ENCODE measurements around the gene KBTBD7. TPM values are rescaled to one million over a fixed set of nuclear protein-coding genes. Genes with fewer than 3 reads are reported as not detected.

Gene KBTBD7
- total and polyA plus RNA-seq, 4 donors, result 2.2 to 12.3 (median 6.3) TPM

DNA sequence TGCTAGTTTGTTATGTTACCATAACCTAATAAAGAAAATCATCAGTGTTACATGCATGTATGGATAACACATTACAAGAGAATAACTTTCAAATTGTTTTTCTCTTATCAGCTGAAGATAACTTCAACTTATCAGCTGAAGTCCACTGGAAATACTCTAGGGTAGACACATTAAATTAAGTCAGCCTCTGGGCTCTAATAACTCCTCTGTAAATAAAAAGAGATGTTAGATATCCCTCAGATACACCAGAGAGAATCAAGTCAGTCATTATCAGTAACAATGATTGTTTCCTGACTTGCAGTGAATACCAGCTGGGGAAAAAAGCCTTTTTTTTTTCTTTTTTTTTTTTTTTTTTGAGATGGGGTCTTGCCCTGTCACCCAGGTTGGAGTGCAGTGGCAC, 1.6 kb upstream of the KBTBD7 start:
- H3K9me3 ChIP-seq (ENCODE audit: control insufficient read depth in 4 of 4, insufficient read depth in 3 of 4, low read length in 3 of 4), result peaks cover 0 to 3% (median 0%) of the 10 kb centered on the region in 4 donors
- no peak for ATAC-seq (ENCODE audit: insufficient read depth, low FRiP score)
- H3K27ac ChIP-seq (ENCODE audit: low read depth in 1 of 2, low read length in 1 of 2), result no peak overlapping the region
- H3K36me3 ChIP-seq (ENCODE audit: control insufficient read depth in 4 of 4, insufficient read depth in 4 of 4, low read length in 4 of 4), result peaks cover 0 to 8% (median 3%) of the 10 kb centered on the region in 4 donors
- TF ChIP-seq, protein P1, sequence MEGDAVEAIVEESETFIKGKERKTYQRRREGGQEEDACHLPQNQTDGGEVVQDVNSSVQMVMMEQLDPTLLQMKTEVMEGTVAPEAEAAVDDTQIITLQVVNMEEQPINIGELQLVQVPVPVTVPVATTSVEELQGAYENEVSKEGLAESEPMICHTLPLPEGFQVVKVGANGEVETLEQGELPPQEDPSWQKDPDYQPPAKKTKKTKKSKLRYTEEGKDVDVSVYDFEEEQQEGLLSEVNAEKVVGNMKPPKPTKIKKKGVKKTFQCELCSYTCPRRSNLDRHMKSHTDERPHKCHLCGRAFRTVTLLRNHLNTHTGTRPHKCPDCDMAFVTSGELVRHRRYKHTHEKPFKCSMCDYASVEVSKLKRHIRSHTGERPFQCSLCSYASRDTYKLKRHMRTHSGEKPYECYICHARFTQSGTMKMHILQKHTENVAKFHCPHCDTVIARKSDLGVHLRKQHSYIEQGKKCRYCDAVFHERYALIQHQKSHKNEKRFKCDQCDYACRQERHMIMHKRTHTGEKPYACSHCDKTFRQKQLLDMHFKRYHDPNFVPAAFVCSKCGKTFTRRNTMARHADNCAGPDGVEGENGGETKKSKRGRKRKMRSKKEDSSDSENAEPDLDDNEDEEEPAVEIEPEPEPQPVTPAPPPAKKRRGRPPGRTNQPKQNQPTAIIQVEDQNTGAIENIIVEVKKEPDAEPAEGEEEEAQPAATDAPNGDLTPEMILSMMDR (IDR thresholded peaks at IDR 0.05; ENCODE audit: control extremely low read depth, extremely low read depth), result no peak
- H3K4me1 ChIP-seq (ENCODE audit: control insufficient read depth in 5 of 5, insufficient read depth in 5 of 5, low read length in 5 of 5), result peaks cover 0 to 16% (median 3%) of the 10 kb centered on the region in 5 donors
- no peaks in the 10 kb centered on the region for H3K27me3 ChIP-seq (ENCODE audit: control insufficient read depth in 3 of 3, insufficient read depth in 3 of 3, low read length in 2 of 3)
- H3K4me3 ChIP-seq, result no peak overlapping the region
- no peak overlapping the region for H3K9ac ChIP-seq (ENCODE audit: insufficient read depth in 1 of 2, low read length in 2 of 2)
- no peak for DNase-seq

DNA sequence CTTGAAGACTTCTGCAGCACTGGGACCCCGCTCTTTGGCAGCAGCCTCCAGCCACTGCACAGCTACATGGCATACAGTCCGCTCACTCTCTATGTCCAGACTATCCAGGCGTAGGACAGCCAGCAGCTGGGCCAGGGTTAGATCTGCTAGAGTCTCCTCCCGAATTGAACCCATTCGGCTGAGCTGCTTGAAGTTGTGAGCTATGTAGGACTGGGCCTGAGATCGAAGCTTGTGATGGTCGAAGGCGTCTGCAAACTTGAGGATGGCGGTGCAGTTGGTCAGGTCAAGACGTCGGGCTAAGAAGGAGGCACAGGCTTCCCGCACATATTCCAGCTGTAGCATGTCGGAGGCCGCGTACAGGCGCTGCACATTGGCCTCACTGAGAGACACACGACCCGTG, 900 bp downstream of the KBTBD7 start:
- Histone ChIP-seq H3K36me3 (ENCODE audit: control insufficient read depth in 4 of 4, insufficient read depth in 4 of 4, low read length in 4 of 4) (peaks cover 0 to 8% (median 3%) of the 10 kb centered on the region in 4 donors), H3K9me3 (ENCODE audit: control insufficient read depth in 4 of 4, insufficient read depth in 3 of 4, low read length in 3 of 4) (peaks cover 0 to 3% (median 0%) of the 10 kb centered on the region in 4 donors), H3K27me3 (ENCODE audit: control insufficient read depth in 3 of 3, insufficient read depth in 3 of 3, low read length in 2 of 3) (no peaks in the 10 kb centered on the region), H3K9ac (ENCODE audit: insufficient read depth in 1 of 2, low read length in 2 of 2) (no peak overlapping the region), H3K4me1 (ENCODE audit: control insufficient read depth in 5 of 5, insufficient read depth in 5 of 5, low read length in 5 of 5) (peaks cover 0 to 16% (median 3%) of the 10 kb centered on the region in 5 donors), H3K4me3 (no peak overlapping the region), H3K27ac (ENCODE audit: low read depth in 1 of 2, low read length in 1 of 2) (peak overlapping the region in 1 of 2 donors; percentile 86)
- TF ChIP-seq, protein P1 (IDR thresholded peaks at IDR 0.05; ENCODE audit: control extremely low read depth, extremely low read depth), result no peak
- ATAC-seq (ENCODE audit: insufficient read depth, low FRiP score), result no peak
- DNase-seq, result no peak
- 94 to 97% methylated on average over 18 of the region's 18 CpGs for WGBS, 2 donors

DNA sequence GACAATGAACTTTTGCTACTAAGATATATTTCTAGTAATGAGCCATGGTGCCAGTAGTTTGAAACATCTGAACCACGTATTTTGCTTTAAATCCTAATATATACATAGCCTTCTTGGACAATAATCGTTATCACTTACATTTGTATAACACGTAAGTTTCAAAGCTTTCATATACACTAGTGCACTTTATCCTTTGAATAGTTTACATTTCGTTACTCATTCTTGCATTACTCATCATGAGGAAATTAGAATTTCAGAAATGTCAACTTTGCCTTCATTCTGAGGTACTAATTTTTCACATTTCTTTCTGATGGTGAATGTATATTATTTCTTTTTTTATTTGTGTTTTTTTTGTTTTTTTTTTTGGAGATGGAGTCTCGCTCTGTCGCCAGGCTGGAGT, 5.8 kb downstream of the KBTBD7 start:
- TF ChIP-seq, protein P1 (IDR thresholded peaks at IDR 0.05; ENCODE audit: control extremely low read depth, extremely low read depth), result no peak
- ATAC-seq (ENCODE audit: insufficient read depth, low FRiP score), result no peak
- WGBS, 2 donors, result 88 to 97% methylated on average over 6 of the region's 6 CpGs
- H3K4me3 ChIP-seq, result no peak overlapping the region
- peaks cover 0 to 15% (median 3%) of the 10 kb centered on the region in 5 donors for H3K4me1 ChIP-seq (ENCODE audit: control insufficient read depth in 5 of 5, insufficient read depth in 5 of 5, low read length in 5 of 5)
- peaks cover 0 to 3% (median 0%) of the 10 kb centered on the region in 4 donors for H3K9me3 ChIP-seq (ENCODE audit: control insufficient read depth in 4 of 4, insufficient read depth in 3 of 4, low read length in 3 of 4)
- H3K27ac ChIP-seq (ENCODE audit: low read depth in 1 of 2, low read length in 1 of 2), result no peak overlapping the region
- no peaks in the 10 kb centered on the region for H3K27me3 ChIP-seq (ENCODE audit: control insufficient read depth in 3 of 3, insufficient read depth in 3 of 3, low read length in 2 of 3)
- peaks cover 0 to 8% (median 3%) of the 10 kb centered on the region in 4 donors for H3K36me3 ChIP-seq (ENCODE audit: control insufficient read depth in 4 of 4, insufficient read depth in 4 of 4, low read length in 4 of 4)
- no peak overlapping the region for H3K9ac ChIP-seq (ENCODE audit: insufficient read depth in 1 of 2, low read length in 2 of 2)
- no peak for DNase-seq

DNA sequence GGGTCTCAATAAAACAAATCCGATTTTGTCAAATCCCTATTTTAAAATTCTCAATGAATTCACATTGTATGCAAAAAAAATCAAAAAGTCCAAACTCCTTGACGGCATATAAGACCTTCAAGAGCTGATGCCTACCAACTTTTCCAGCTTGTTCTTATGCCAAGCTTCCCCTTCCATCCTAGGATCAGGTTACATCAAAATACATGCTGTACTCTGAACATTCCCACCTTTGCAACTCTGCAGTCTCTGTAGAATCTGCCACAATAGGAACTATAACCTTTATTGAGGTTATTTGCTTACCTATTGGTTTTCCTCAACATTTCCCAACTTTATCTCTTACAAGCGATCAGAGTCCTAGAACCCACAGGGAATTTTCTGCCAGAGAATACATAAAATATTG, 7.9 kb downstream of the KBTBD7 start:
- TF ChIP-seq, protein P1 (IDR thresholded peaks at IDR 0.05; ENCODE audit: control extremely low read depth, extremely low read depth), result no peak
- Histone ChIP-seq H3K27me3 (ENCODE audit: control insufficient read depth in 3 of 3, insufficient read depth in 3 of 3, low read length in 2 of 3) (no peaks in the 10 kb centered on the region), H3K27ac (ENCODE audit: low read depth in 1 of 2, low read length in 1 of 2) (no peak overlapping the region), H3K4me3 (no peak overlapping the region), H3K4me1 (ENCODE audit: control insufficient read depth in 5 of 5, insufficient read depth in 5 of 5, low read length in 5 of 5) (no peaks in the 10 kb centered on the region), H3K9me3 (ENCODE audit: control insufficient read depth in 4 of 4, insufficient read depth in 3 of 4, low read length in 3 of 4) (no peaks in the 10 kb centered on the region), H3K36me3 (ENCODE audit: control insufficient read depth in 4 of 4, insufficient read depth in 4 of 4, low read length in 4 of 4) (no peaks in the 10 kb centered on the region), H3K9ac (ENCODE audit: insufficient read depth in 1 of 2, low read length in 2 of 2) (no peak overlapping the region)
- DNase-seq (no peak), ATAC-seq (ENCODE audit: insufficient read depth, low FRiP score) (no peak)
- WGBS, 2 donors, result 93 to 96% methylated on average over 3 of the region's 3 CpGs

Data from lung (tissue), 12 donors.